Measurements from ENCODE around the gene HCFC1R1. TPM values are rescaled to one million over a fixed set of nuclear protein-coding genes. Genes with fewer than 3 reads are reported as not detected.
A peak's percentile ranks its signal among the peaks of the same experiment; 100 is the strongest.

Gene HCFC1R1
- total and polyA plus RNA-seq, 2 donors (not counting 1 experiment from before 2014, with no cell fraction given), result 17.9 to 24.8 TPM

GRCh38 chr16:3007059-3007956 is 16.4 kb downstream of the HCFC1R1 start:
- Histone ChIP-seq H3K79me2 (ENCODE audit: control insufficient read depth, insufficient read depth, low read length) (no peaks in the 10 kb centered on the region), H3K9me3 (ENCODE audit: control extremely low read depth in 1 of 3, control insufficient read depth in 2 of 3, insufficient read depth in 1 of 3, low read length in 2 of 3) (peaks cover 0 to 18% (median 0%) of the 10 kb centered on the region in 3 donors), H3K36me3 (replicated peaks in 1 of 2; ENCODE audit: control extremely low read depth in 1 of 2, control insufficient read depth in 1 of 2, extremely low read depth in 1 of 2, insufficient read depth in 2 of 2, low read length in 1 of 2) (no peaks in the 10 kb centered on the region), H2AFZ (ENCODE audit: insufficient read depth, low read depth, low read length, poor library complexity, severe bottlenecking) (peak overlapping the region; percentile 58), H3K4me1 (ENCODE audit: control insufficient read depth in 2 of 2, insufficient read depth in 2 of 2, low read length in 2 of 2) (peaks cover 25 to 32% of the 10 kb centered on the region in 2 donors), H3K27ac (ENCODE audit: low read length in 2 of 2) (no peak overlapping the region), H3K4me3 (ENCODE audit: control extremely low read depth in 1 of 5, extremely low read depth in 1 of 5, insufficient read depth in 1 of 5, low read depth in 2 of 5, low read length in 4 of 5) (peak overlapping the region in 2 of 5 experiments; percentile 37 to 44), H4K20me1 (ENCODE audit: control insufficient read depth, insufficient read depth, low read length, poor library complexity, severe bottlenecking) (no peaks in the 10 kb centered on the region), H3K4me2 (replicated peaks; ENCODE audit: low read depth, low read length, poor library complexity, severe bottlenecking) (peak overlapping the region; percentile 76), H3K9ac (ENCODE audit: low read length) (peak overlapping the region; percentile 32), H3K27me3 (replicated peaks in 1 of 4; ENCODE audit: control extremely low read depth in 1 of 4, control insufficient read depth in 3 of 4, insufficient read depth in 4 of 4, low read length in 3 of 4) (peaks cover 0 to 19% (median 9%) of the 10 kb centered on the region in 4 experiments)
- H3K27ac Mint-ChIP-seq, result no peak overlapping the region
- no peaks in the 10 kb centered on the region for H3K9me3 Mint-ChIP-seq (ENCODE audit: insufficient read depth)
- ATAC-seq (ENCODE audit: low read depth) (no peak), DNase-seq (no peak)
- POLR2A ChIA-PET, result no interaction called here
- TF ChIP-seq CTCF (IDR thresholded peaks at IDR 0.05), result no peak
- no peak for TF ChIP-seq EZH2 (IDR thresholded peaks at IDR 0.05; ENCODE audit: borderline replicate concordance, insufficient read depth, low read depth, low read length, poor library complexity, severe bottlenecking)
- H3K27me3 Mint-ChIP-seq, result peaks cover 9% of the 10 kb centered on the region
- WGBS (ENCODE audit: insufficient coverage), result 43% methylated on average over 9 of the region's 13 CpGs
- H3K4me1 Mint-ChIP-seq, result peaks cover 26% of the 10 kb centered on the region
- H3K4me3 Mint-ChIP-seq, result peak overlapping the region; percentile 58
- intact Hi-C loops (cut with micrococcal nuclease), result no loop called here
- CTCF ChIA-PET, result interaction anchor here (0.9 to 9.6 kb wide), 5 partner anchors 16 to 122 kb away, joined by 3 to 213 read pairs (median 6); partner anchors contain the start of genes HCFC1R1 and THOC6
